Ishikawa (cell line): ENCODE data around the gene KCNB1.

Experiments used
- CREB1 ChIP-seq: IDR thresholded peaks from 2 replicates; pipeline ENCODE4 v1.6.1; 2012; ENCODE audit warnings: low read depth
- TCF12 ChIP-seq: IDR thresholded peaks from 2 replicates; pipeline ENCODE4 v1.6.1; 2012; ENCODE audit warnings: low read depth
- USF1 ChIP-seq: IDR thresholded peaks from 2 replicates; pipeline ENCODE4 v1.6.1; 2012
- TF ChIP-seq, protein P1 (sequence below): IDR thresholded peaks from 2 replicates; pipeline ENCODE4 v1.6.1; 2012; ENCODE audit warnings: low read depth, mild to moderate bottlenecking
- TF ChIP-seq, protein P2 (sequence below): IDR thresholded peaks from 2 replicates; pipeline ENCODE4 v1.6.1; 2012

GRCh38 chr20:49380337-49380780 lies 102.1 kb downstream of the KCNB1 start:
- TF ChIP-seq, protein P1, sequence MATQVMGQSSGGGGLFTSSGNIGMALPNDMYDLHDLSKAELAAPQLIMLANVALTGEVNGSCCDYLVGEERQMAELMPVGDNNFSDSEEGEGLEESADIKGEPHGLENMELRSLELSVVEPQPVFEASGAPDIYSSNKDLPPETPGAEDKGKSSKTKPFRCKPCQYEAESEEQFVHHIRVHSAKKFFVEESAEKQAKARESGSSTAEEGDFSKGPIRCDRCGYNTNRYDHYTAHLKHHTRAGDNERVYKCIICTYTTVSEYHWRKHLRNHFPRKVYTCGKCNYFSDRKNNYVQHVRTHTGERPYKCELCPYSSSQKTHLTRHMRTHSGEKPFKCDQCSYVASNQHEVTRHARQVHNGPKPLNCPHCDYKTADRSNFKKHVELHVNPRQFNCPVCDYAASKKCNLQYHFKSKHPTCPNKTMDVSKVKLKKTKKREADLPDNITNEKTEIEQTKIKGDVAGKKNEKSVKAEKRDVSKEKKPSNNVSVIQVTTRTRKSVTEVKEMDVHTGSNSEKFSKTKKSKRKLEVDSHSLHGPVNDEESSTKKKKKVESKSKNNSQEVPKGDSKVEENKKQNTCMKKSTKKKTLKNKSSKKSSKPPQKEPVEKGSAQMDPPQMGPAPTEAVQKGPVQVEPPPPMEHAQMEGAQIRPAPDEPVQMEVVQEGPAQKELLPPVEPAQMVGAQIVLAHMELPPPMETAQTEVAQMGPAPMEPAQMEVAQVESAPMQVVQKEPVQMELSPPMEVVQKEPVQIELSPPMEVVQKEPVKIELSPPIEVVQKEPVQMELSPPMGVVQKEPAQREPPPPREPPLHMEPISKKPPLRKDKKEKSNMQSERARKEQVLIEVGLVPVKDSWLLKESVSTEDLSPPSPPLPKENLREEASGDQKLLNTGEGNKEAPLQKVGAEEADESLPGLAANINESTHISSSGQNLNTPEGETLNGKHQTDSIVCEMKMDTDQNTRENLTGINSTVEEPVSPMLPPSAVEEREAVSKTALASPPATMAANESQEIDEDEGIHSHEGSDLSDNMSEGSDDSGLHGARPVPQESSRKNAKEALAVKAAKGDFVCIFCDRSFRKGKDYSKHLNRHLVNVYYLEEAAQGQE, result no peak
- no peak for TF ChIP-seq TCF12
- TF ChIP-seq, protein P2, sequence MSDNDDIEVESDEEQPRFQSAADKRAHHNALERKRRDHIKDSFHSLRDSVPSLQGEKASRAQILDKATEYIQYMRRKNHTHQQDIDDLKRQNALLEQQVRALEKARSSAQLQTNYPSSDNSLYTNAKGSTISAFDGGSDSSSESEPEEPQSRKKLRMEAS, result no peak
- TF ChIP-seq USF1, result no peak
- no peak for TF ChIP-seq CREB1
